Neural progenitor cell (in vitro differentiated cells): Measurements from ENCODE around the gene RAI1. TPM values are rescaled to one million over a fixed set of nuclear protein-coding genes. Genes with fewer than 3 reads are reported as not detected.

Source experiments
- DNase-seq: peaks from one replicate; pipeline ENCODE4 v3.0.0-alpha.2; 2016; ENCODE audit warnings: low spot score
- H2AFZ ChIP-seq: fragments of 200-600 bp; sonication (generic); replicated peaks from 2 replicates; pipeline ENCODE4 v1.6.1; 2016; ENCODE audit warnings: antibody characterized with exemption
- H3F3A ChIP-seq: fragments of 200-600 bp; sonication (generic); 2 replicates; pipeline ENCODE4 v1.6.1; 2016; ENCODE audit warnings: antibody characterized with exemption, low read depth
- H3K27ac ChIP-seq: fragments of 200-600 bp; sonication (generic); 2 replicates; pipeline ENCODE4 v1.5.1; 2016; ENCODE audit warnings: mild to moderate bottlenecking
- H3K27me3 ChIP-seq: fragments of 200-600 bp; sonication (generic); 2 replicates; pipeline ENCODE4 v1.6.1; 2016; ENCODE audit warnings: mild to moderate bottlenecking, moderate library complexity
- H3K36me3 ChIP-seq: fragments of 200-600 bp; sonication (generic); 2 replicates; pipeline ENCODE4 v1.5.1; 2016
- H3K4me1 ChIP-seq: fragments of 200-600 bp; sonication (generic); 2 replicates; pipeline ENCODE4 v1.6.1; 2016; ENCODE audit warnings: mixed run types
- H3K4me2 ChIP-seq: fragments of 200-600 bp; sonication (generic); 2 replicates; pipeline ENCODE4 v1.6.1; 2016
- H3K4me3 ChIP-seq: fragments of 200-600 bp; sonication (generic); 2 replicates; pipeline ENCODE4 v1.5.1; 2016
- H3K79me2 ChIP-seq: fragments of 200-600 bp; sonication (generic); 2 replicates; pipeline ENCODE4 v1.6.1; 2016; ENCODE audit warnings: low read depth
- H3K9ac ChIP-seq: fragments of 200-600 bp; sonication (generic); 2 replicates; pipeline ENCODE4 v1.6.1; 2016
- H3K9me3 ChIP-seq: fragments of 200-600 bp; sonication (generic); 2 replicates; pipeline ENCODE4 v1.5.1; 2016; ENCODE audit warnings: low read depth
- H4K20me1 ChIP-seq: fragments of 200-600 bp; sonication (generic); 2 replicates; pipeline ENCODE4 v1.6.1; 2016; ENCODE audit warnings: low read depth
- H3K27ac Mint-ChIP-seq: 3 replicates; pipeline ENCODE4 v1.8.0; 2021; ENCODE audit warnings: mixed read lengths
- H3K27me3 Mint-ChIP-seq: 2 replicates; pipeline ENCODE4 v1.8.0; 2022; ENCODE audit warnings: low read depth, mild to moderate bottlenecking, inconsistent platforms, moderate library complexity, mixed read lengths; ENCODE audit not compliant: insufficient read depth
- H3K36me3 Mint-ChIP-seq: 3 replicates; pipeline ENCODE4 v1.8.0; 2021; ENCODE audit warnings: mixed read lengths
- H3K4me1 Mint-ChIP-seq: 3 replicates; pipeline ENCODE4 v1.8.0; 2021; ENCODE audit warnings: mixed read lengths
- H3K4me3 Mint-ChIP-seq: 3 replicates; pipeline ENCODE4 v1.8.0; 2021; ENCODE audit warnings: mild to moderate bottlenecking, moderate library complexity, mixed read lengths
- H3K9me3 Mint-ChIP-seq: 3 replicates; pipeline ENCODE4 v1.8.0; 2020; ENCODE audit warnings: mixed read lengths
- CTCF ChIP-seq: fragments of 200-600 bp; sonication (generic); IDR thresholded peaks from 2 replicates; pipeline ENCODE4 v1.5.1; 2017; ENCODE audit warnings: antibody characterized with exemption, mild to moderate bottlenecking
- EZH2 ChIP-seq: fragments of 200-600 bp; sonication (generic); IDR thresholded peaks from 2 replicates; pipeline ENCODE4 v1.6.1; 2017; ENCODE audit warnings: antibody characterized with exemption, mild to moderate bottlenecking, moderate library complexity
- EZH2phosphoT487 ChIP-seq: fragments of 200-600 bp; sonication (generic); IDR thresholded peaks from 2 replicates; pipeline ENCODE4 v1.6.1; 2017; ENCODE audit warnings: antibody characterized with exemption
- total RNA-seq: library from RNA; depleted of rRNA; stranded (reverse); fragments of >200 nt; gene quantifications from 2 replicates; pipeline ENCODE4 v1.2.3, GENCODE V29; 2015; ENCODE audit warnings: low replicate concordance

Gene RAI1
- total RNA-seq, 1 donor from 2014 or later: 27.4 TPM

GRCh38 chr17:17856386-17856785 is 175.1 kb downstream of the RAI1 start:
- Mint-ChIP-seq H3K27me3 (peaks cover 14% of the 10 kb centered on the region), H3K27ac (peak overlapping the region; percentile 17), H3K4me3 (peak overlapping the region; percentile 44), H3K9me3 (no peaks in the 10 kb centered on the region), H3K36me3 (no peaks in the 10 kb centered on the region), H3K4me1 (peaks cover 57% of the 10 kb centered on the region)
- TF ChIP-seq EZH2phosphoT487 (no peak), CTCF (no peak), EZH2 (no peak)
- Histone ChIP-seq H3K79me2 (no peaks in the 10 kb centered on the region), H2AFZ (no peak overlapping the region), H3K36me3 (no peaks in the 10 kb centered on the region), H3K4me1 (peaks cover 31% of the 10 kb centered on the region), H3K27me3 (no peaks in the 10 kb centered on the region), H3K9me3 (no peaks in the 10 kb centered on the region), H3F3A (peaks cover 16% of the 10 kb centered on the region), H3K9ac (no peak overlapping the region), H4K20me1 (no peaks in the 10 kb centered on the region), H3K4me2 (no peak overlapping the region), H3K27ac (no peak overlapping the region), H3K4me3 (no peak overlapping the region)
- no peak for DNase-seq

DNA sequence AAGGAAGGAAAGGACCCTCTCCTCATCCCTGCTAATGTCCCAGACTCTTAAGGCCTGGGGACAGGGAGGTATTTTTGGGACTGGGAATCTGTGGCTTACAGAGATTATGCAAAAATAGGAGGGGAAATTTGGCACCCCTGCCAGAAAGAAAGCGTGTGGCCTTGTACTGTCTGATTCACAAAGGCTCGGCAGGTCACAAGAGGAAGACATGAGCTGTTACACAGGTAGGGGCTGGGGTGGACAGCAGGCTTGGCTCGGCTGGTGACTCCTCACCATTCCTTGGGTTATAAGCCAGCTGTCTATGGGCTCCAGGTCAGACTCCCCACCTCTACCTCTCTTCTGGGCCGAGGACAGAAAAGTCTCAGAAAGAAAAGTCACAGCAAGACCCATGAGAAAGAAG is 176.2 kb downstream of the RAI1 start:
- Histone ChIP-seq H3K79me2 (no peaks in the 10 kb centered on the region), H3K9me3 (no peaks in the 10 kb centered on the region), H3K4me2 (no peak overlapping the region), H3K4me1 (peaks cover 21% of the 10 kb centered on the region), H2AFZ (no peak overlapping the region), H3K4me3 (no peak overlapping the region), H3K27me3 (no peaks in the 10 kb centered on the region), H3K9ac (no peak overlapping the region), H3K36me3 (no peaks in the 10 kb centered on the region), H3K27ac (no peak overlapping the region), H3F3A (peaks cover 10% of the 10 kb centered on the region), H4K20me1 (no peaks in the 10 kb centered on the region)
- Mint-ChIP-seq H3K27me3 (peaks cover 14% of the 10 kb centered on the region), H3K4me1 (peaks cover 56% of the 10 kb centered on the region), H3K27ac (peak overlapping the region; percentile 46), H3K4me3 (no peak overlapping the region), H3K36me3 (no peaks in the 10 kb centered on the region), H3K9me3 (no peaks in the 10 kb centered on the region)
- no peak for TF ChIP-seq CTCF
- TF ChIP-seq EZH2phosphoT487: no peak
- TF ChIP-seq EZH2: no peak
- no peak for DNase-seq

DNA sequence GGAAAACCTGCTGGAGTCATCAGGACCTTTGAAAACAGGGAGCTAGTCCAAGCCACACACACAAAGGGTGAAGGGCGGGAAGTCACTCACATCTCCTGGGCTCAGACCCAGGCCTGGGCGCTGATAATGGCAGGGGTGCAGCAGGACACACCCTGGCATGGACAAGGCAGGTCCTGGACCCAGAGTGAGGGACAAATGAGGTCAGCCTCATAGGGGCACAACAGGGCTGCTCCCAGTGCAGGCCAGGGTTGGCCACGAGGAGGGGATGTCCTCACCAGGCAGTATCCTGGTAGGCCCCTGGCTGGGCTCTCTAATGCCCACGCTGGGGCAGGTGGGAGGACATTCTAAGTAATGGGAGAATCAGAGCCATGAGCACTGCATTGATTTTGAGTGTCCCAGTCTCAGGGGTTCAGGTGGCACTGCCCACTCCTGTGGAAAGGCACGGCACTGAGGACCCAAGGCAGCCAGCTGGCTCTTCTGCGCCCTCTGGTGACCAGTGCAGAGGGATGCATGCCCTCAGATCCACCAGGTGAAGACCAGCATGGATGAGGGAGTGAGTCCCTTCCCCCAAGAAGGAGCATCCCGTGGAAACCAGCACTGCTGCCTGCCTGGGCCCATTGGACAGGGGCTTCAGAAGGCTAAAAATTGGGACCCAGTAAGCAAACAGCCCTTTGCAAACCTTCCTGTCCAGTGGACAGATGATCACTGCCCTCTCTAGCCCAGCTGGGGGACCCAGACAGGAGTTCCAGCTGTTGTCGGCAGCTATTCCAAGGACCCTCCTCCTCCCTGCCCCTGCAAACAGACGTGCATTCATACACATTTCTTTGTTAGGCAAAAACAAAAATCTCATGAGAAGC is 178.9 kb downstream of the RAI1 start:
- H3K27me3 Mint-ChIP-seq: peaks cover 19% of the 10 kb centered on the region

More for the DNA sequence above, 178.9 kb downstream of the RAI1 start:
- peak; percentile 80 for DNase-seq
- H2AFZ ChIP-seq: no peak overlapping the region
- no peak overlapping the region for H3K4me2 ChIP-seq
- H3K4me1 Mint-ChIP-seq: peaks cover 46% of the 10 kb centered on the region
- TF ChIP-seq EZH2 (no peak), CTCF (peak; percentile 94), EZH2phosphoT487 (no peak)
- H3F3A ChIP-seq: peaks cover 8% of the 10 kb centered on the region
- no peak overlapping the region for H3K4me3 ChIP-seq
- H3K9me3 Mint-ChIP-seq: no peaks in the 10 kb centered on the region
- no peak overlapping the region for H3K4me3 Mint-ChIP-seq
- H3K27me3 ChIP-seq: no peaks in the 10 kb centered on the region
- no peaks in the 10 kb centered on the region for H3K79me2 ChIP-seq
- H3K9ac ChIP-seq: no peak overlapping the region
- H3K27ac ChIP-seq: no peak overlapping the region
- no peak overlapping the region for H3K27ac Mint-ChIP-seq
- peaks cover 8% of the 10 kb centered on the region for H3K4me1 ChIP-seq
- H3K36me3 Mint-ChIP-seq: no peaks in the 10 kb centered on the region
- no peaks in the 10 kb centered on the region for H3K36me3 ChIP-seq
- H3K9me3 ChIP-seq: no peaks in the 10 kb centered on the region
- no peaks in the 10 kb centered on the region for H4K20me1 ChIP-seq
